ENCODE results near the gene MAGT1.
A peak's percentile ranks its signal among the peaks of the same experiment; 100 is the strongest.
"Not testable (repeated sequence)": the region's sequence is repeated elsewhere in the genome, so short reads cannot be mapped to it uniquely, and the experiment has no call there.

MAGT1 gene

GRCh38 chrX:77894921-77895886 lies at the start of gene MAGT1:
TSS of gene MAGT1 (minus strand) at chrX:77895435. CDS start at chrX:77895410, 25 bp downstream.
- peak; percentile 98 for DNase-seq

- DNase-seq = not testable (repeated sequence)
Measured at GRCh38 chrX:77945031-77945430, 49.8 kb upstream of the MAGT1 start.

- no peak for DNase-seq
Measured at GRCh38 chrX:77938083-77938680, 42.9 kb upstream of the MAGT1 start.

GRCh38 chrX:77937291-77937690 lies 42.1 kb upstream of the MAGT1 start:
- DNase-seq = peak; percentile 81

GRCh38 chrX:77936299-77936698 lies 41.1 kb upstream of the MAGT1 start:
- DNase-seq = no peak

- no peak for DNase-seq
Measured at GRCh38 chrX:77935886-77936285, 40.7 kb upstream of the MAGT1 start.

GRCh38 chrX:77930581-77930980 lies 35.3 kb upstream of the MAGT1 start:
- DNase-seq = no peak

GRCh38 chrX:77925764-77926163 lies 30.5 kb upstream of the MAGT1 start:
- no peak for DNase-seq

GRCh38 chrX:77924320-77924859 lies 29.2 kb upstream of the MAGT1 start:
- no peak for DNase-seq

- no peak for DNase-seq
Measured at GRCh38 chrX:77922787-77923186, 27.6 kb upstream of the MAGT1 start.

- not testable (repeated sequence) for DNase-seq
Measured at GRCh38 chrX:77919370-77919769, 24.1 kb upstream of the MAGT1 start.

GRCh38 chrX:77918568-77918967 lies 23.3 kb upstream of the MAGT1 start:
- no peak for DNase-seq

- DNase-seq = no peak
Measured at GRCh38 chrX:77917294-77917933, 22.2 kb upstream of the MAGT1 start.

GRCh38 chrX:77910108-77910840 lies 15.0 kb upstream of the MAGT1 start, which contains the start of gene ATP7A:
TSS of gene ATP7A (plus strand) at chrX:77910693. CDS start at chrX:77971642, 60,949 bp downstream.
- DNase-seq = peak; percentile 97

GRCh38 chrX:77901506-77901905 lies 6.3 kb upstream of the MAGT1 start:
- DNase-seq = no peak

- no peak for DNase-seq
Measured at GRCh38 chrX:77900688-77901087, 5.5 kb upstream of the MAGT1 start.

- DNase-seq = peak; percentile 98
Measured at GRCh38 chrX:77899081-77899828, 4.0 kb upstream of the MAGT1 start, which contains the start of gene COX7B. TSS of gene COX7B (plus strand) at chrX:77899468. CDS start at chrX:77899554, 86 bp downstream.

- DNase-seq = no peak
Measured at GRCh38 chrX:77893713-77894112, 1.5 kb downstream of the MAGT1 start.

- no peak for DNase-seq
Measured at GRCh38 chrX:77892887-77893286, 2.3 kb downstream of the MAGT1 start.

- DNase-seq = not testable (repeated sequence)
Measured at GRCh38 chrX:77881418-77881817, 13.8 kb downstream of the MAGT1 start.

GRCh38 chrX:77875372-77875771 lies 19.9 kb downstream of the MAGT1 start:
- DNase-seq = no peak

GRCh38 chrX:77831544-77831943 lies 63.7 kb downstream of the MAGT1 start:
- not testable (repeated sequence) for DNase-seq
